Mesendoderm (in vitro differentiated cells): ENCODE data around the gene GLTP. TPM values are rescaled to one million over a fixed set of nuclear protein-coding genes. Genes with fewer than 3 reads are reported as not detected.
"Not testable (repeated sequence)": the region's sequence is repeated elsewhere in the genome, so short reads cannot be mapped to it uniquely, and the experiment has no call there.

Experiments used
- DNase-seq: peaks from one replicate; pipeline ENCODE4 v3.0.0; 2013
- H2AK5ac ChIP-seq: 2 replicates; pipeline ENCODE4 v1.6.1; 2013; ENCODE audit warnings: low read length, inconsistent platforms
- H2BK120ac ChIP-seq: 2 replicates; pipeline ENCODE4 v1.6.1; 2013; ENCODE audit warnings: low read depth, mild to moderate bottlenecking, low read length, moderate library complexity, mixed read lengths
- H2BK15ac ChIP-seq: replicated peaks from 2 replicates; pipeline ENCODE4 v1.6.1; 2013; ENCODE audit warnings: low read depth, mild to moderate bottlenecking, moderate library complexity
- H2BK5ac ChIP-seq: 2 replicates; pipeline ENCODE4 v1.6.1; 2013; ENCODE audit warnings: low read length, inconsistent platforms
- H3K18ac ChIP-seq: 2 replicates; pipeline ENCODE4 v1.6.1; 2013; ENCODE audit warnings: mild to moderate bottlenecking, low read length, mixed read lengths
- H3K23ac ChIP-seq: one replicate; pipeline ENCODE4 v1.6.1; 2013; ENCODE audit warnings: low read length
- H3K27ac ChIP-seq: 2 replicates; pipeline ENCODE4 v1.5.1; 2013; ENCODE audit warnings: low read depth, mild to moderate bottlenecking, inconsistent platforms, low read length, moderate library complexity
- H3K27me3 ChIP-seq: 2 replicates; pipeline ENCODE4 v1.6.1; 2013; ENCODE audit warnings: low read length, control low read depth, mild to moderate bottlenecking, inconsistent platforms; ENCODE audit not compliant: insufficient read depth, poor library complexity
- H3K36me3 ChIP-seq: 2 replicates; pipeline ENCODE4 v1.6.1; 2013; ENCODE audit warnings: low read length, inconsistent platforms; ENCODE audit not compliant: control insufficient read depth, insufficient read depth
- H3K4ac ChIP-seq: one replicate; pipeline ENCODE4 v1.6.1; 2013; ENCODE audit warnings: low read depth, mild to moderate bottlenecking, low read length, moderate library complexity
- H3K4me1 ChIP-seq: 2 replicates; pipeline ENCODE4 v1.6.1; 2013; ENCODE audit warnings: low read depth, low read length, inconsistent platforms; ENCODE audit not compliant: control insufficient read depth
- H3K4me2 ChIP-seq: 2 replicates; pipeline ENCODE4 v1.6.1; 2013; ENCODE audit warnings: low read length
- H3K4me3 ChIP-seq: 2 replicates; pipeline ENCODE4 v1.5.1; 2013; ENCODE audit warnings: mild to moderate bottlenecking, low read length
- H3K56ac ChIP-seq: one replicate; pipeline ENCODE4 v1.6.1; 2013; ENCODE audit warnings: low read length
- H3K79me1 ChIP-seq: 2 replicates; pipeline ENCODE4 v1.6.1; 2013; ENCODE audit warnings: low read length, inconsistent platforms
- H3K79me2 ChIP-seq: 2 replicates; pipeline ENCODE4 v1.6.1; 2013; ENCODE audit warnings: mild to moderate bottlenecking, low read length; ENCODE audit not compliant: control insufficient read depth, insufficient read depth
- H3K9ac ChIP-seq: 2 replicates; pipeline ENCODE4 v1.6.1; 2013; ENCODE audit warnings: low read length, inconsistent platforms
- H4K5ac ChIP-seq: one replicate; pipeline ENCODE4 v1.6.1; 2013; ENCODE audit warnings: low read length
- H4K8ac ChIP-seq: one replicate; pipeline ENCODE4 v1.6.1; 2013; ENCODE audit warnings: low read depth, mild to moderate bottlenecking, control low read depth, low read length, moderate library complexity
- WGBS: extraction: QIAGEN DNeasy Blood & Tissue Kit; methylation state at CpG from one replicate; pipeline ENCODE4 v1.1.7; 2013; ENCODE audit warnings: low lambda C conversion rate, missing lambda C conversion rate; ENCODE audit not compliant: insufficient coverage; ENCODE audit errors: extremely low coverage; 5-methylcytosine and 5-hydroxymethylcytosine counted together
- polyA plus RNA-seq, 2 experiments: library from polyadenylated mRNA; stranded (reverse); fragments of 200-250 nt; gene quantifications; one replicate each; pipeline ENCODE4 v1.2.3, GENCODE V29; 2013

Gene GLTP, protein sequence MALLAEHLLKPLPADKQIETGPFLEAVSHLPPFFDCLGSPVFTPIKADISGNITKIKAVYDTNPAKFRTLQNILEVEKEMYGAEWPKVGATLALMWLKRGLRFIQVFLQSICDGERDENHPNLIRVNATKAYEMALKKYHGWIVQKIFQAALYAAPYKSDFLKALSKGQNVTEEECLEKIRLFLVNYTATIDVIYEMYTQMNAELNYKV
- polyA plus RNA-seq (2013, experiment 1 of 2) = 65.1 TPM
- polyA plus RNA-seq (2013, experiment 2 of 2) = 63.6 TPM

DNA sequence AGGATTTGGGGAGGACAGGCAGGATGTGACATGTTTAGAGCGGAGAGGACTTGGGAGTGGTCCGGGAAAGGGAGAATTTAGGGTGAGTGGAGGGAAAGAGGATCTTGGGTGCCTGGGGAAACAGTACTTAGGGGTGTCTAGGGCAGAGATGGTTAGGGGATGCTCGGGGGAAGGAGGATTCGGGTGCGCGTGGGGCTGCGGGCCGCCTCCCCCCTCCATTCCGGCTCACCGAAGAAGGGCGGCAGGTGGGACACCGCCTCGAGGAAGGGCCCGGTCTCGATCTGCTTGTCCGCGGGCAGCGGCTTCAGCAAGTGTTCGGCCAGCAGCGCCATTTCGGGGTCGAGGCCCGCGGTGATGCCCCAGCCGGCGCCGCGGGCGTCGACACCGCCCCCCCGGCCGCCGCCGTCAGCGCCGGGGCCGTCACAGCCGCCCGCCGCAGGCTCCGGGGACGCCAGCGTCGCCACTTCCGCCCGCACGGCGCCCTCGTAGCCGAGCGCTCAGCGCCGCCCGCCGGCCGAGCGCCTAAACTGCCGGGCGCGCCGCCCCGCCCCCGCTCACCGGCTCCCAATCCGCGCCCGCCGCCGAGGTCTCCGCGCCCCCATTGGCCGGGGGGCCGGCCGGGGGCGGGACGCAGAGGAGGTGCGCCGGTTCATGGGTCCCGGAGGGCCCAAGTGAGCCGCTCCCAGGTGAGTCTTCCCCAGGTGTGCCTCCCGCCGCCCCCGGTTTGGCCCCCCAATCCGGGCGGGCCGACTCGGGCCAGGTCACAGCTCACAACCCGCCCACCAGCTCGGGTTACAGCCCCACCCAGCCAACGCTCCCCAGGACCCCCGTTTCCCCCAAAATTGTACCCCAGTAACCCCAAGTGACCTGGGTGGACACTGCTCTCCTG is at the start of gene GLTP:
Gene GLTP (minus strand): TSS at position 499 of the 889 bp plus-strand sequence. CDS start 167 bp downstream, at position 332.
- Histone ChIP-seq H3K79me2 (peaks cover 15% of the 10 kb centered on the region), H3K23ac (peak within 1 kb of the TSS; percentile 89), H2BK120ac (no peak within 1 kb of the TSS), H2AK5ac (peak within 1 kb of the TSS; percentile 69), H3K4me1 (peaks cover 20% of the 10 kb centered on the region), H3K4me3 (peak within 1 kb of the TSS; percentile 73), H4K5ac (no peak within 1 kb of the TSS), H3K27me3 (no peaks in the 10 kb centered on the region), H3K56ac (peak within 1 kb of the TSS; percentile 93), H2BK5ac (peak within 1 kb of the TSS; percentile 45), H4K8ac (peak within 1 kb of the TSS; percentile 98), H3K27ac (peak within 1 kb of the TSS; percentile 96), H3K36me3 (no peaks in the 10 kb centered on the region), H3K18ac (peak within 1 kb of the TSS; percentile 65), H3K79me1 (peaks cover 12% of the 10 kb centered on the region), H3K4ac (peak within 1 kb of the TSS; percentile 38), H2BK15ac (no peak within 1 kb of the TSS), H3K9ac (peak within 1 kb of the TSS; percentile 86), H3K4me2 (peak within 1 kb of the TSS; percentile 100)
- no CpG with 5 or more reads among the region's 92 CpGs for WGBS
- DNase-seq = peak; percentile 91

DNA sequence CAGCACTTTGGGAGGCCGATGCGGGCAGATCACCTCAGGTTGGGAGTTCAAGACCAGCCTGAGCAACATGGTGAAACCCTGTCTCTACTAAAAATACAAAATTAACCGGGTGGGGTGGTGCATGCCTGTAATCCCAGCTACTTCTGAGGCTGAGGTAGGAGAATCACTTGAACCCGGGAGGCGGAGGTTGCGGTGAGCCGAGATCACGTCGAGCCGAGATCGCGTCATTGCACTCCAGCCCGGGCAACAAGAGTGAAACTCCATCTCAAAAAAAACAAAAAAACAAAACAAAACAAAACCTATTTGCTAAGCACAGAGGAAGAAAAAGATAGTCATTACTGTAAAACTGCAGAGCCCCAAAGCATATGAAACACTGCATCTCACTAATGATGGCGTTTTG is 49.0 kb upstream of the GLTP start:
- DNase-seq, H3K56ac ChIP-seq, H2BK120ac ChIP-seq, H3K79me2 ChIP-seq, H3K27ac ChIP-seq, H3K36me3 ChIP-seq, H3K27me3 ChIP-seq, H3K4me1 ChIP-seq, H4K8ac ChIP-seq, H3K4me2 ChIP-seq, H2BK5ac ChIP-seq, H3K9ac ChIP-seq, H3K18ac ChIP-seq, H4K5ac ChIP-seq, H2AK5ac ChIP-seq, H3K4ac ChIP-seq, H2BK15ac ChIP-seq, H3K79me1 ChIP-seq, H3K23ac ChIP-seq, H3K4me3 ChIP-seq: not testable (repeated sequence)
- no CpG with 5 or more reads among the region's 14 CpGs for WGBS

DNA sequence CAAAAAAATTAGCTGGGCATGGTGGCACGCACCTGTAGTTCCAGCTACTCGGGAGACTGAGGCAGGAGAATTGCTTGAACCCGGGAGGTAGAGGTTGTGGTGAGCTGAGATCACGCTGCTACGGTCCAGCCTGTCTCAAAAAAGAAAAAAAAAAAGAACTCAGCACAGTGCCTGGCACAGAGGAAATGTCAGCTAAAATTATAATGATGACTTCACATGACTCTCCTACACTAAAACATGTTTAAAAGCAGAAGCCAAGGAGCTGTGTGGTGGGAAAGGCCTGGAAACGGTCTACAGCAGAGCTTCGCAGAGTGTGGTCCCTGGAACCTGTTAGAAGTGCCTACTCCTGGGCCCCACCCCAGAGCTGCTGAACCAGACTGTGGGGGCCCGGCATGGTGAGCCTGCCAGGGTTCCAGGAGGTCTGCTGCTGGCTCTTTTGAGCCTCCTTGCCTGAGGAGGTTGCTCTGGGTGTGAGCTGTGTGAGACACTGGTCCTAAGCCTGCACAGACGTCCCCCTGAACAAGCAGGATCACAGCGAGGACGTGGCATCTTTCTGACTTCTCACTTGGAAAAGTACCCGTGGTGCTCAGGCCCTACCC is 47.8 kb upstream of the GLTP start:
- no peak overlapping the region for H2AK5ac ChIP-seq
- no peak overlapping the region for H3K9ac ChIP-seq
- H3K36me3 ChIP-seq = peaks cover 3% of the 10 kb centered on the region
- no peak overlapping the region for H3K4me2 ChIP-seq
- H2BK15ac ChIP-seq = no peak overlapping the region
- H3K79me2 ChIP-seq = no peaks in the 10 kb centered on the region
- no peak overlapping the region for H3K4ac ChIP-seq
- no peak overlapping the region for H2BK5ac ChIP-seq
- no peak overlapping the region for H3K4me3 ChIP-seq
- H2BK120ac ChIP-seq = no peak overlapping the region
- DNase-seq = no peak
- H3K27me3 ChIP-seq = no peaks in the 10 kb centered on the region
- no peak overlapping the region for H3K27ac ChIP-seq
- H3K79me1 ChIP-seq = no peaks in the 10 kb centered on the region
- no peak overlapping the region for H4K8ac ChIP-seq
- no peaks in the 10 kb centered on the region for H3K4me1 ChIP-seq
- no peak overlapping the region for H3K18ac ChIP-seq
- no peak overlapping the region for H3K56ac ChIP-seq
- H4K5ac ChIP-seq = no peak overlapping the region
- WGBS = no CpG with 5 or more reads among the region's 12 CpGs
- H3K23ac ChIP-seq = no peak overlapping the region

DNA sequence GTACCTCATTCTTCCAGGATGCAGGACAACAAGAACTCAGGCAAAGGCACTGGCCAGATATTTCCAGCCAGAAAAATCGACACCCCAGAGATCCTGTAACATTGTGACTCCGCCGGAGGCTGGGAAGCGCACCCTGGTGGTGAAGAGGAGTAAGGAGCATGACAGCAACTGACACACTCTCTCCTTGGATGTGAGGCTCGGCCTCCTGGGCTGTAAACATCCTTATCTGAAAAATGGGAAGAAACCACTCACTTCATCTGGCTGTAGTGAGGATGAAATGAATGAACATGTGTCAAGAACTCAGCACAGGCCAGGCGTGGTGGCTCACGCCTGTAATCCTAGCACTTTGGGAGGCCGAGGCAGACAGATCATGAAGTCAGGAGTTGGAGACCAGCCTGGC is 47.3 kb upstream of the GLTP start:
- H3K4me1 ChIP-seq = no peaks in the 10 kb centered on the region
- no peak overlapping the region for H4K5ac ChIP-seq
- no peaks in the 10 kb centered on the region for H3K27me3 ChIP-seq
- WGBS = no CpG with 5 or more reads among the region's 8 CpGs
- H2BK5ac ChIP-seq = no peak overlapping the region
- no peak overlapping the region for H3K4ac ChIP-seq
- H3K4me3 ChIP-seq = no peak overlapping the region
- no peak overlapping the region for H3K9ac ChIP-seq
- peaks cover 3% of the 10 kb centered on the region for H3K36me3 ChIP-seq
- no peak overlapping the region for H2BK15ac ChIP-seq
- no peak overlapping the region for H3K27ac ChIP-seq
- no peak overlapping the region for H3K23ac ChIP-seq
- no peak overlapping the region for H3K4me2 ChIP-seq
- no peak overlapping the region for H2BK120ac ChIP-seq
- no peak overlapping the region for H3K56ac ChIP-seq
- no peaks in the 10 kb centered on the region for H3K79me2 ChIP-seq
- no peak overlapping the region for H4K8ac ChIP-seq
- DNase-seq = peak; percentile 57
- H3K18ac ChIP-seq = no peak overlapping the region
- H2AK5ac ChIP-seq = no peak overlapping the region
- H3K79me1 ChIP-seq = no peaks in the 10 kb centered on the region

DNA sequence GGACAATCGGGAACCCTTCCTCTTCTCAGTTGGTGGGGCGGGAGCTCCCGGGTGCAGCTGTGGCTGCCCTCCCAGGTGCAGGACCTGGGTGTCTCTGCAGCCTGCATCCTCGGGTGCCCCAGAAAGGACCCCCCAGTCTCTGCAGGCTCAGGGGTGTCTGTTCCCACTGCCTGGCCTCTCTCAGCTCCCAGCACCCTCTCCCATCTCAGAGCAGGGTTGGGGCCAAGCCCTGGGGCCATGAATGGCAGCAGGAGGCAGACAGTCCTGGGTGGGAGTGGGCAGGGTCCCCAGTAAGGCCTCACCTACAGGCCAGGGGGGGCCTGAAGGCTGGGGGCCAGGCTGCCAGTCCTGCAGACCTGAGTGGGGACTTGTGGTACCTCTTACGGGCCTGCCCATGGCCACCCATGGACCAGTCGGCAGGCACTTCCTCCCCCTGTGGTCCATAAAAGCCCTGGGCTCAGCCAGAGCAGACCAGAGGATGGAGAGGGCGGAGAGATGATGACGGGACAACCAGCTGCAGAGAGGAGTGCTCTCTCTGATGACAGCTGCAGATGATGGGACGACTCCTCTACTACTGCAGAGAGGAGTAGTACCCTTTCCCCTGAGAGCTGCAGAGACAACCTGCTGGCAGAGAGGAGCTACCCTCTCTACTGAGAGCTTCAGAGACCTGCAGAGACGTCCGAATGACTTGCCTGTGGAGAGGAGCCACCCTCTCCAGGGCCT is 46.3 kb upstream of the GLTP start:
- no CpG with 5 or more reads among the region's 11 CpGs for WGBS
- no peak for DNase-seq
- H2AK5ac ChIP-seq = no peak overlapping the region

More for the DNA sequence above, 46.3 kb upstream of the GLTP start:
- Histone ChIP-seq H2BK15ac (no peak overlapping the region), H2BK5ac (no peak overlapping the region), H3K27ac (no peak overlapping the region), H3K56ac (no peak overlapping the region), H4K5ac (no peak overlapping the region), H3K9ac (no peak overlapping the region), H2BK120ac (no peak overlapping the region), H3K4me2 (no peak overlapping the region), H3K4ac (no peak overlapping the region), H3K79me1 (no peaks in the 10 kb centered on the region), H3K23ac (no peak overlapping the region), H4K8ac (no peak overlapping the region), H3K36me3 (no peaks in the 10 kb centered on the region), H3K4me1 (no peaks in the 10 kb centered on the region), H3K4me3 (no peak overlapping the region), H3K27me3 (no peaks in the 10 kb centered on the region), H3K79me2 (no peaks in the 10 kb centered on the region), H3K18ac (no peak overlapping the region)
